GM21723 (cell line): ENCODE measurements around the gene FAM162A.
"Not testable (repeated sequence)": the region's sequence is repeated elsewhere in the genome, so short reads cannot be mapped to it uniquely, and the experiment has no call there.

Experiments
- ATAC-seq: cut with Tn5 transposase; IDR thresholded peaks from one replicate; pipeline ENCODE4 v1.9.1; 2021; ENCODE audit warnings: mild to moderate bottlenecking, moderate library complexity; ENCODE audit not compliant: unreplicated experiment

The FAM162A gene

DNA sequence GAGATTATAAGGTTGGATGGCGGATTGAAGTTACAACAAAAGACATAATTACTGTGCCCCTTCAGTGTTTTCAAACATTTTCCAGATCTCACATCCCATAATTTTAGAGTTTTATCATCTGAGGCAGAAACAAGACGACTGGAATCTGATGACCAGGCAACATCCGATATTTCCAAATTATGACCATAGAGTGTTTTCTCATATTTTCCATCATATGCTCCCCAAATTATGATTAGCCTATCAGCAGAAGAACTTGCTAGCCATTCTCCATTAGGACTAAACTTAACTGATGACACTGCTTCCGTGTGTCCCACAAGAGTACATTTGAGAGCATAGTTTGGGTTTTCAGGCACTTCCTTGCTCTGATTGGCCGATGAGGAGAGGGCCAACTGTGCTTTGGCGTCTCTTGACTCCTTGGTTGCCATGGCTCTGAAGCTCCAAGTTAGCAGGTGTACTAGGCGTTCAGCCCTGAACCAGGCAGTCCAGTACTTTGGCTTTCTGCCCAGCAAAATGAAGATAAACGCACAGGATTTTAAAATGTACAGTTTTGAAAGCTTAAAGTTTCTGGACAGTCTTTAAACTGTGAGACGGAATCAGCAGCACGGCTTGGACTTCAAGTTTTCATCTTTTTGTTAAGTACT, 31.2 kb downstream of the FAM162A start:
- peak; percentile 66 for ATAC-seq

- peak; percentile 83 for ATAC-seq
These were observed 32.0 kb downstream of the FAM162A start, which contains the start of gene WDR5B for GRCh38 chr3:122415762-122416654. Gene WDR5B (minus strand): TSS chr3:122416062. CDS start chr3:122415528, 534 bp downstream.

DNA sequence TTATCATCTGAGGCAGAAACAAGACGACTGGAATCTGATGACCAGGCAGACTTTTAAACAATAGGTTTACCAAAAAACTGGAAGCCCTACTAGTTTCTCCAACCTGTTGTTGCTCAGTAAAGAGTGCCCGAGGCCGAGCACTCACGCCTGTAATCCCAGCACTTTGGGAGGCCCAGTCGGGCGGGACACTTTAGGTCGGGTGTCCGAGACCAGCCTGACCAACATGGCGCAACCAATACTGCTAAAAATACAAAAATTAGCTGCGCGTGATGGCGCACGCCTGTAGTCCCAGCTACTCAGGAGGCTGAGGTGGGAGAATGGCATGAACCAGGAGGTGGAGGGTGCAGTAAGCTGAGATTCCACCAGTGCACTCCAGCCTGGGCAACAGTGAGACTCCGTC, 33.0 kb downstream of the FAM162A start:
- ATAC-seq = no peak

DNA sequence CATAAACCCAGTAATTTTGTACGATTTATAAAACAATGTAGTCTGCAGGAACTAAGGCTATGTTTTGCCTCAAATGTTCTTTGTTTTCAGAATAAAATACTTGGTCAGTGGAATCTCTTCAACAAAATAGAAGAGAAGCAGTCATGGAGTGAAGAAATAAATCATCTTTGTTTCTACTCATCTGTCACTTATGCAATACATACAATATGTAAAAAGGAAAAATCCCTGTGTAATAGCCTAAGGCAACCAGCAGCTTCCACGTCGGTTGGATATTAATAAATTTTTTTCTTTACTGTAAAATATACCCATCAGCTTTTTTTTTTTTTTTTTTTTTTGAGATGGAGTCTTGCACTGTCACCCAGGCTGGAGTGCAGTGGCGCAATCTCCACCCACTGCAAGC, 37.1 kb downstream of the FAM162A start:
- ATAC-seq = no peak

- no peak for ATAC-seq
These were observed 37.9 kb downstream of the FAM162A start for GRCh38 chr3:122421836-122422235.

DNA sequence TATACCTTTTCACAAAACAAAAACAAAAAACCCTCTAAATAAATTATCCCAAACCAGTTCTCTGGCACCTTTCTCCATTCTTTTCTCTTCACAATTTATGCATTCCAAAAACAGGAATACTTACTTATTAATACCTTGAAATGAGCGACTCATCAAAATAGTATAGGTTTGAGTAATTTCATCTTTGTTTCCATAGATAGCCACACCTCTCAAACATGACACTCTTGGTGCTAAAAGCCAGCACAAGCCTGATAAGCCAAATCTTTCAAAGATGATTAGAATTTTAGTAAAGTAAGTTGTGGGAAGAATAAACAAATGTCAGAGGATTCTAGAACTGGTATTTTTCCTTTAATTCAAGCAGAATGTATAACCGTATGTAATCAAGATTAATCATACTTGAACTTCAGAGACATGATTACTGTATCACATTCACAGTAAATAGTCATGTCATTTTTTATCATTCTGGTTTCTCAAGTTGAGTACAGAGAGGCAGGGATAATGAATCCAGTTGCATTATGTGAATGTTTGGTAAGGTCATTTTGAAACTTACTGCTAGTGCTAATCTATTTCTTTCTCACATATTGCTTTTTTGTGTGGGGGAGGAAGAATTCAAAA, 44.0 kb downstream of the FAM162A start:
- ATAC-seq = no peak

DNA sequence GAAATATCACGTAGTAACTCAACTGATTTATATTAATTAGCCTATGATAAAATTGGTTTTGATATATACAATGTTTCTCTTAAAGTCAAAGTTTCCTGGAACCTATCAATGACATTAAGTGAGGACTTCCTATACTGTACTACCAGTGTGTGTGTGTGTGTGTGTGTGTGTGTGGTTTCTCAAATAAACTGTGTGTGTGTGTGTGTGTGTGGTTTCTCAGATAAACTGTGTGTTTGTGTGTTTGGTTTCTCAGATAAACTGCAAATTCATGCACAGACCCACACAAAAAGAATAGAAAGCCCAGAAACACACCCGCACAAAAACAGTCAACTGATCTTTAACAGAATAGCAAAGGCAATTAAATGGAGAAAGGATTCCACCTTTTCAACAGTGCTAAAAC, 46.4 kb downstream of the FAM162A start:
- no peak for ATAC-seq

DNA sequence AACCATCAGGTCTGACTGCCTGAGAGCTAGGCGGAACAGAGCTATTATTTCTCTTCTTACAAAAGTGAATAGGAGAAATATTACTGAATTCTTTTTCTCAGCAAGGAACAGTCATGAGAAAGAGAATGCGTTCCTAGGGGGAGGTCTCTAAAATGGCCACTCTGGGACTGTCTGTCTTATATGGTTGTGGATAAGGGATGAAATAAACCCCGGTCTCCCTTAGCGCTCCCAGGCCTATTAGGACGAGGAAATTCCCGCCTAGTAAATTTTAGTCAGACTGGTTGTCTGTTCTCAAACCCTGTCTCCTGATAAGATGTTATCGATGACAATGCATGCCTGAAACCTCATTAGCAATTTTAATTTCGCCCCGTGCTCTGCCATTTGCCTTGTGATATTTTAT, 52.0 kb downstream of the FAM162A start:
- no peak for ATAC-seq

- no peak for ATAC-seq
These were observed 59.1 kb downstream of the FAM162A start for GRCh38 chr3:122443090-122443489.

DNA sequence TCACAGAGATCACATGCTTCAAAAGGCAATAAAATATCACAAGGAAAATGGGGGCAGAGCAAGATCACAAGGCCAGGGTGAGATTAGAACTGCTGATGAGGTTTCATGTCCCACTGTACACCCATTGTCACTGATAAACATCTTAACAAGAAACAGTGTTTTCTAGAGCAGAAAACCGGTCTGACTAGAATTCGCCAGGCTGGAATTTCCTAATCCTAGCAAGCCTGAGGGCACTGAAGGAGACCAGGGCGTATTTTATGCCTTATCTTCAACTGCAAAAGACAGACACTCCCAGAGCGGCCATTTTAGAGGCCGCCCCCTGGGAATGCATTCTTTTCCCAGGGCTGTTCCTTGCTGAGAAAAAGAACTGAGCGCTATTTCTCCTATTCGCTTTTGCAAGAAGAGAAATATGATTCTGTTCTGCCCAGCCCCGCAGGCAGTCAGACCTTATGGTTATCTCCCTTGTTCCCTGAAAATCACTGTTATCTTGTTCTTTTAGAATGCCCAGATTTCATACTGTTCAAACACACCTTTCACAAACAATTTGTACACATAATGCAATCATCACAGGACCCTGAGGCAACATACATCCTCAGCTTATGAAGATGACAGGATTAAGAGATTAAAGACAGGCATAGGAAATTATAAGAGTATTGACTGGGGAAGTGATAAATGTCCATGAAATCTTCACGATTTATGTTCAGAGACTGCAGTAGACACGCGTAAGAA, 59.9 kb downstream of the FAM162A start:
- ATAC-seq = not testable (repeated sequence)

GRCh38 chr3:122444491-122444887, 60.5 kb downstream of the FAM162A start:
- ATAC-seq = not testable (repeated sequence)

DNA sequence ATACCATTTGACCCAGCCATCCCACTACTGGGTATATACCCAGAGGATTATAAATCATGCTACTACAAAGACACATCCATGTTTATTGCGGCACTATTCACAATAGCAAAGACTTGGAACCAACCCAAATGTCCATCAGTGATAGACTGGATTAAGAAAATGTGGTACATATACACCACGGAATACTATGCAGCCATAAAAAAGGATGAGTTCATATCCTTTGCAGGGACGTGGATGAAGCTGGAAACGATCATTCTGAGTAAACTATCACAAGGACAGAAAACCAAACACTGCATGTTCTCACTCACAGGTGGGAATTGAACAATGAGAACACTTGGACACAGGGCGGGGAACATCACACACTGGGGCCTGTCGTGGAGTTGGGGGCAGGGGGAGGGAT, 64.2 kb downstream of the FAM162A start:
- ATAC-seq = not testable (repeated sequence)

DNA sequence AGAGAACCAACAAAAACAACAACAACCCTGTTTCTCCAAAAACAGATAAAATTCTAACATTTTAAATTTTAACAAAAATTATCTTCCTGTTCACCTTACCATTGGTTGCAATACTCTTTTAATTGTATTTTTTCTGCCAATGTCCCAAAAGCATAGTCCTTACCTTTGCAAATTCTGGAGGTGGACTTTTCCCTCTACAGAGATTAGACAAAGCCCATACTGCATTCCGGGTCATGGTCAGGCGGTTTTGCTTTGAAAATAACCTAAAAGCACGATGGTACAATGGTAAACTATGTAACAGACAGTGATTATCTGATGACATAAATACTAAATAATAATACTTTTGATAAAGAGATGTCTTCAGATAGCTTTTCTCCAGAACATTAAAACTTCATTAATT, 67.4 kb downstream of the FAM162A start:
- no peak for ATAC-seq

DNA sequence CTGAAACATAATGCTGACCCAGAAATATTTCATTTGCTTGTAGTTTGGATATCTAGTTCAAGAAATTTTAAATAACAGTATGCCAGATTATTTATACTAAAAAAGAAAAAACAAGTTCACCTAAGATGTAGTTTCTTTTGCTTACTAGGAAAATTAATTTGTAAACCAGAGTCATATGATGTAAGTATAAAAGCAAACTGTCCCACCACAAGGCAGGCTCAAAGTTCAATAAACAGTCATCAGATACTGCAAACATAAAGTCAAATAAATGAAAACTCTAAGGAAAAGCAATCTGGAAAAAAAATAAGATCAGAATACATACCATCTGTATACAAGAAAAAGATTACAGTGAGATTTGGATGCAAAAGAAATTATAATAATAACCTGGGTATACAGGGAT, 72.1 kb downstream of the FAM162A start:
- no peak for ATAC-seq

DNA sequence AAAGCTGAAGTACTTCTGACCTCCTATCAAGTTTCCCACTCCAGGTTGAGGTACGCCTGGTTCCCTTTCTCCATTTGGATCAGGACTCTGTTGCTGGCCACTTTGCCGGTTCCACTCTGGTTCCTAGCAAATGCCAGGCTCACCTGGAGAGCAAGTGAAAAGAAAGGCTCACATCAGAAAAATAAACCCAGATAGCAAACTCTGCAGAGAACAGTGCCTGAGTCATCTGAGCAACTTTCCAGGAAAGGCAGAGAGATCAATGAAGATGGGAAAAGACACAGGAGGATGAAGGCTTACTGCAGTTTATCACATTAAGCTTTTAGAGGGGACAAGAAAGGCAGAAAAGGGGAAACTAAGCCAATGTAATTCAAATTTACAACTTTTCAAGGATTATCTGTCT, 73.7 kb downstream of the FAM162A start:
- ATAC-seq = no peak

DNA sequence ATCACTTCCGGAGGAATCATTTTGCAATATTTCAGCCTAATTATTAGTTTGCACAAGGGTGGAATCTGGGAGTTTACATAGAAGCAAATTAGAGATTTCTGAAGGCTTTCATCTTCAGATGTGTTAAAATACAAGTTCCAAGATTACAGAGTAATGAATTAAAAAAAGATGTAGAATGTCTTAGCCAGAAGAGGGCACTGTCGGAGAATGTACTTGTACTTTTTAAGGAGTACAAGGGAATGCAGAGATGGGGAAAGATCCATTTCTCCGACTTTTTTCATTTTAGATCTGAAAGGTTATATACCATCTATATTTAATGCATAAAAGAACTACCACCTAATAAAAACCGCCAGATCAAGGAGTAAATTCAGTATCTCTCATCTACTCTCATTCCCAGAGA, 75.0 kb downstream of the FAM162A start:
- ATAC-seq = no peak

- no peak for ATAC-seq
These were observed 77.8 kb downstream of the FAM162A start for GRCh38 chr3:122461806-122462205.
